HepG2 (cell line): ENCODE data around the gene TELO2. TPM values are rescaled to one million over a fixed set of nuclear protein-coding genes. Genes with fewer than 3 reads are reported as not detected.

Experiments used
- ATRX ChIP-seq: sonication (generic); formaldehyde crosslinking; IDR thresholded peaks from 2 replicates; pipeline ENCODE4 v1.4.0; 2020; ENCODE audit warnings: missing genetic modification reagents, borderline replicate concordance
- HIVEP1 ChIP-seq: sonication (generic); formaldehyde crosslinking; IDR thresholded peaks from 2 replicates; pipeline ENCODE4 v1.4.0; 2020; ENCODE audit warnings: mild to moderate bottlenecking, missing genetic modification reagents
- HNRNPH1 ChIP-seq: fragments of 200-400 bp; formaldehyde crosslinking; optimal IDR thresholded peaks from 2 replicates; pipeline ENCODE3; 2017; ENCODE audit warnings: mild to moderate bottlenecking, low read depth, low read length
- HOXA3 ChIP-seq: sonication (generic); formaldehyde crosslinking; IDR thresholded peaks from 2 replicates; pipeline ENCODE4 v1.5.0; 2020; ENCODE audit warnings: missing genetic modification reagents
- KDM2A ChIP-seq: sonication (generic); formaldehyde crosslinking; IDR thresholded peaks from 2 replicates; pipeline ENCODE4 v1.4.0; 2020; ENCODE audit warnings: low read depth, missing genetic modification reagents, borderline replicate concordance
- KMT2B ChIP-seq: IDR thresholded peaks from 2 replicates; pipeline ENCODE4 v1.6.1; 2016; ENCODE audit warnings: missing genetic modification reagents, missing compliant biosample characterization
- NFIC ChIP-seq: IDR thresholded peaks from 2 replicates; pipeline ENCODE4 v1.6.1; 2012; ENCODE audit warnings: mild to moderate bottlenecking, low read length, inconsistent platforms
- NR3C1 ChIP-seq: sonication (generic); formaldehyde crosslinking; IDR thresholded peaks from 2 replicates; pipeline ENCODE4 v1.4.0; 2020; ENCODE audit warnings: missing genetic modification reagents
- PHF21A ChIP-seq: sonication (generic); formaldehyde crosslinking; IDR thresholded peaks from 2 replicates; pipeline ENCODE4 v1.5.0; 2020; ENCODE audit warnings: mild to moderate bottlenecking, missing genetic modification reagents
- RARG ChIP-seq: sonication (generic); formaldehyde crosslinking; IDR thresholded peaks from 2 replicates; pipeline ENCODE4 v1.4.0; 2020; ENCODE audit warnings: low read depth, mild to moderate bottlenecking, missing genetic modification reagents
- REL ChIP-seq: sonication (generic); formaldehyde crosslinking; conservative IDR thresholded peaks from 2 replicates; pipeline ENCODE4 v1.8.0; 2022; ENCODE audit warnings: mild to moderate bottlenecking, missing genetic modification reagents, moderate library complexity
- RFXAP ChIP-seq: sonication (generic); formaldehyde crosslinking; IDR thresholded peaks from 2 replicates; pipeline ENCODE4 v1.4.0; 2020; ENCODE audit warnings: missing genetic modification reagents, borderline replicate concordance
- SNRNP70 ChIP-seq: fragments of 200-400 bp; formaldehyde crosslinking; IDR thresholded peaks from 2 replicates; pipeline ENCODE4 v1.6.1; 2017; ENCODE audit warnings: mild to moderate bottlenecking, low read depth, low read length, moderate library complexity
- TBP ChIP-seq: sonication (generic); formaldehyde crosslinking; IDR thresholded peaks from 2 replicates; pipeline ENCODE4 v1.5.0; 2020; ENCODE audit warnings: missing genetic modification reagents
- TBX3 ChIP-seq: fragments of 450-650 bp; IDR thresholded peaks from 2 replicates; pipeline ENCODE4 v1.6.1; 2017; ENCODE audit warnings: antibody characterized with exemption, mild to moderate bottlenecking, inconsistent platforms, borderline replicate concordance
- YEATS4 ChIP-seq: sonication (generic); formaldehyde crosslinking; IDR thresholded peaks from 2 replicates; pipeline ENCODE4 v1.4.0; 2020; ENCODE audit warnings: missing genetic modification reagents, borderline replicate concordance
- ZNF136 ChIP-seq: sonication (generic); formaldehyde crosslinking; IDR thresholded peaks from 2 replicates; pipeline ENCODE4 v1.8.1; 2022; ENCODE audit warnings: low read depth, mild to moderate bottlenecking, moderate library complexity, missing genetic modification reagents
- ZNF441 ChIP-seq: sonication (generic); formaldehyde crosslinking; IDR thresholded peaks from 2 replicates; pipeline ENCODE4 v1.7.0; 2021; ENCODE audit warnings: missing genetic modification reagents, borderline replicate concordance
- ZNF644 ChIP-seq: IDR thresholded peaks from 2 replicates; pipeline ENCODE4 v1.6.1; 2016; ENCODE audit warnings: low read depth
- ZNF75D ChIP-seq: sonication (generic); formaldehyde crosslinking; IDR thresholded peaks from 2 replicates; pipeline ENCODE4 v1.8.1; 2023; ENCODE audit warnings: missing genetic modification reagents, mild to moderate bottlenecking, borderline replicate concordance
- ZNF777 ChIP-seq: sonication (generic); formaldehyde crosslinking; IDR thresholded peaks from 2 replicates; pipeline ENCODE4 v1.4.0; 2020; ENCODE audit warnings: missing genetic modification reagents
- polyA plus RNA-seq, 8 experiments: library from polyadenylated mRNA; depleted of rRNA in 3 of 8; stranded (reverse) in 7 of 8; unstranded in 1 of 8; fragments of >200 nt; fragmentation: Illumina TruSeq in 4 of 8; extraction: Trizol in 4 of 8; gene quantifications; 2 replicates each; pipeline versions ENCODE4 v1.2.1 to v1.2.3, GENCODE V29; 2011 to 2016; ENCODE audit warnings: low read depth in 4 of 8, missing spikeins in 1 of 8, mixed read lengths in 1 of 8; ENCODE audit not compliant: insufficient read depth in 1 of 8
- total RNA-seq, 5 experiments: library from RNA; depleted of rRNA; stranded (reverse); fragments of >200 nt; fragmentation: Illumina TruSeq; extraction: Trizol; gene quantifications; 2 replicates each; pipeline ENCODE4 v1.2.3, GENCODE V29; 2016; ENCODE audit warnings: low read depth in 1 of 5
- TF ChIP-seq, protein P1 (sequence below): sonication (generic); formaldehyde crosslinking; IDR thresholded peaks from 2 replicates; pipeline ENCODE4 v1.8.0; 2023; ENCODE audit warnings: mild to moderate bottlenecking, missing genetic modification reagents
- TF ChIP-seq, protein P2 (sequence below): sonication (generic); formaldehyde crosslinking; IDR thresholded peaks from 2 replicates; pipeline ENCODE4 v1.5.1; 2020; ENCODE audit warnings: mild to moderate bottlenecking, missing genetic modification reagents, borderline replicate concordance
- TF ChIP-seq, protein P3 (sequence below): sonication (generic); formaldehyde crosslinking; IDR thresholded peaks from 2 replicates; pipeline ENCODE4 v1.8.1; 2023; ENCODE audit warnings: mild to moderate bottlenecking, missing genetic modification reagents

The TELO2 gene
- total and polyA plus RNA-seq, 2 of the 13 experiments (the other 11 are each of a cell fraction or from before 2014, with no cell fraction given) = 10.1 to 17.9 TPM

DNA sequence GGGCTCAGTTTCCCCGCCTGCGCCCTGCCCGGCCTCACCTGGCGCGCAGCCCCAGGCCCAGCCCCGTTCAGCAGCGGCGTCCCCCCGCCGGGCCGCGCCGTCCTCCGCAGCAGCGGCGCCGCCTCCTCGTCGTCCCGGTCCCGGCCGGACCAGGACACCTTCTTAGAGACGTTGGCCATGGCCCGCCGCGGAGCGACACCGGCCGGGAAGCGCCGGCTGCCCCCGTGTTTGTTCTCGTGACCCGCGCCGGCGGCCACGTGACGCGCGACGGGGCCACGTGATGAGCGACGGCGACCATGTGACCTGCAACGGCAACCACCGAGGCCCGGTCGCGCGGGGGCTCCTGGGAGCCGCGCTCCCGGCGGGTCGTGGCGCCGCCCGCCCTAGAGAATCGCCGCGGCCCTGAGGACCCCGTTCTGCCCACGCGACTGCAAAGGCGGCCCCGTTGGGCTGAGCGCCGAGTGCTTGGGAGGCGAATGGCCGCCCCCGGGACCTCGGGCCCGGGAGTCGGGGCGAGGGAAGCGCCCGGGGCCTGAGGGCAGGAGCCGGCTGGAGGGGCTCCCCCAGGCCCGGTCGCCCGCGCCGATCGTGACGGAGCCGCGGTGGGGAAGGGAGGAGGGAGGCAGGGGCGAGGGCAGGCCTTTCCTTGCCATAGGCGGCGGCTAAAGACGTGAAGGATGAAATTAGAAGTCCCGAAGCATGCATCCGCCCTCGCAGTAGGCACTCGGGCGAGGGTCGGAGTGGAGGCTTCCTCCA, 18.2 kb upstream of the TELO2 start, which contains the start of gene CLCN7 (continued):
- TF ChIP-seq TBX3 (no peak), SNRNP70 (no peak), ATRX (CRISPR knock-in tag) (no peak), HOXA3 (CRISPR knock-in tag) (peak; percentile 92), TBP (CRISPR knock-in tag) (no peak), ZNF644 (CRISPR knock-in tag) (no peak), PHF21A (CRISPR knock-in tag) (no peak), REL (CRISPR knock-in tag) (peak; percentile 76; the same call in 1 of the 2 replicates), ZNF441 (CRISPR knock-in tag) (peak; percentile 71; the same call in 1 of the 2 replicates), HIVEP1 (CRISPR knock-in tag) (no peak), RFXAP (peak; percentile 85), YEATS4 (CRISPR knock-in tag) (peak; percentile 95), NFIC (peak; percentile 78; the same call in 1 of the 2 replicates), ZNF777 (CRISPR knock-in tag) (peak; percentile 57; the same call in 1 of the 2 replicates), KDM2A (peak; percentile 89), NR3C1 (CRISPR knock-in tag) (no peak), HNRNPH1 (no peak), ZNF75D (CRISPR knock-in tag) (no peak; the same call in 1 of the 2 replicates), ZNF136 (CRISPR knock-in tag) (no peak; the same call in 1 of the 2 replicates), KMT2B (CRISPR knock-in tag) (peak; percentile 90), RARG (no peak)
- TF ChIP-seq, protein P1, sequence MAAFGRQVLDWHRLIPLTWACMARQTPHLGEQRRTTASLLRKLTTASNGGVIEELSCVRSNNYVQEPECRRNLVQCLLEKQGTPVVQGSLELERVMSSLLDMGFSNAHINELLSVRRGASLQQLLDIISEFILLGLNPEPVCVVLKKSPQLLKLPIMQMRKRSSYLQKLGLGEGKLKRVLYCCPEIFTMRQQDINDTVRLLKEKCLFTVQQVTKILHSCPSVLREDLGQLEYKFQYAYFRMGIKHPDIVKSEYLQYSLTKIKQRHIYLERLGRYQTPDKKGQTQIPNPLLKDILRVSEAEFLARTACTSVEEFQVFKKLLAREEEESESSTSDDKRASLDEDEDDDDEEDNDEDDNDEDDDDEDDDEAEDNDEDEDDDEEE (CRISPR knock-in tag) = no peak
- TF ChIP-seq, protein P2, sequence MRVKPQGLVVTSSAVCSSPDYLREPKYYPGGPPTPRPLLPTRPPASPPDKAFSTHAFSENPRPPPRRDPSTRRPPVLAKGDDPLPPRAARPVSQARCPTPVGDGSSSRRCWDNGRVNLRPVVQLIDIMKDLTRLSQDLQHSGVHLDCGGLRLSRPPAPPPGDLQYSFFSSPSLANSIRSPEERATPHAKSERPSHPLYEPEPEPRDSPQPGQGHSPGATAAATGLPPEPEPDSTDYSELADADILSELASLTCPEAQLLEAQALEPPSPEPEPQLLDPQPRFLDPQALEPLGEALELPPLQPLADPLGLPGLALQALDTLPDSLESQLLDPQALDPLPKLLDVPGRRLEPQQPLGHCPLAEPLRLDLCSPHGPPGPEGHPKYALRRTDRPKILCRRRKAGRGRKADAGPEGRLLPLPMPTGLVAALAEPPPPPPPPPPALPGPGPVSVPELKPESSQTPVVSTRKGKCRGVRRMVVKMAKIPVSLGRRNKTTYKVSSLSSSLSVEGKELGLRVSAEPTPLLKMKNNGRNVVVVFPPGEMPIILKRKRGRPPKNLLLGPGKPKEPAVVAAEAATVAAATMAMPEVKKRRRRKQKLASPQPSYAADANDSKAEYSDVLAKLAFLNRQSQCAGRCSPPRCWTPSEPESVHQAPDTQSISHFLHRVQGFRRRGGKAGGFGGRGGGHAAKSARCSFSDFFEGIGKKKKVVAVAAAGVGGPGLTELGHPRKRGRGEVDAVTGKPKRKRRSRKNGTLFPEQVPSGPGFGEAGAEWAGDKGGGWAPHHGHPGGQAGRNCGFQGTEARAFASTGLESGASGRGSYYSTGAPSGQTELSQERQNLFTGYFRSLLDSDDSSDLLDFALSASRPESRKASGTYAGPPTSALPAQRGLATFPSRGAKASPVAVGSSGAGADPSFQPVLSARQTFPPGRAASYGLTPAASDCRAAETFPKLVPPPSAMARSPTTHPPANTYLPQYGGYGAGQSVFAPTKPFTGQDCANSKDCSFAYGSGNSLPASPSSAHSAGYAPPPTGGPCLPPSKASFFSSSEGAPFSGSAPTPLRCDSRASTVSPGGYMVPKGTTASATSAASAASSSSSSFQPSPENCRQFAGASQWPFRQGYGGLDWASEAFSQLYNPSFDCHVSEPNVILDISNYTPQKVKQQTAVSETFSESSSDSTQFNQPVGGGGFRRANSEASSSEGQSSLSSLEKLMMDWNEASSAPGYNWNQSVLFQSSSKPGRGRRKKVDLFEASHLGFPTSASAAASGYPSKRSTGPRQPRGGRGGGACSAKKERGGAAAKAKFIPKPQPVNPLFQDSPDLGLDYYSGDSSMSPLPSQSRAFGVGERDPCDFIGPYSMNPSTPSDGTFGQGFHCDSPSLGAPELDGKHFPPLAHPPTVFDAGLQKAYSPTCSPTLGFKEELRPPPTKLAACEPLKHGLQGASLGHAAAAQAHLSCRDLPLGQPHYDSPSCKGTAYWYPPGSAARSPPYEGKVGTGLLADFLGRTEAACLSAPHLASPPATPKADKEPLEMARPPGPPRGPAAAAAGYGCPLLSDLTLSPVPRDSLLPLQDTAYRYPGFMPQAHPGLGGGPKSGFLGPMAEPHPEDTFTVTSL (CRISPR knock-in tag) = no peak; the same call in 1 of the 2 replicates
- TF ChIP-seq, protein P3, sequence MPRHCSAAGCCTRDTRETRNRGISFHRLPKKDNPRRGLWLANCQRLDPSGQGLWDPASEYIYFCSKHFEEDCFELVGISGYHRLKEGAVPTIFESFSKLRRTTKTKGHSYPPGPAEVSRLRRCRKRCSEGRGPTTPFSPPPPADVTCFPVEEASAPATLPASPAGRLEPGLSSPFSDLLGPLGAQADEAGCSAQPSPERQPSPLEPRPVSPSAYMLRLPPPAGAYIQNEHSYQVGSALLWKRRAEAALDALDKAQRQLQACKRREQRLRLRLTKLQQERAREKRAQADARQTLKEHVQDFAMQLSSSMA (CRISPR knock-in tag) = peak; percentile 49; the same call in 1 of the 2 replicates
